HEK293T (cell line): ENCODE data around the gene NRP2.

Experiments used
- CTBP1 ChIP-seq: fragments of 450-650 bp; IDR thresholded peaks from 2 replicates; pipeline ENCODE4 v1.6.1; 2016; ENCODE audit warnings: borderline replicate concordance
- ELF4 ChIP-seq: fragments of 450-650 bp; IDR thresholded peaks from 2 replicates; pipeline ENCODE4 v1.6.1; 2017; ENCODE audit warnings: antibody characterized with exemption
- FOXA1 ChIP-seq: fragments of 450-650 bp; IDR thresholded peaks from 2 replicates; pipeline ENCODE4 v1.6.1; 2016; ENCODE audit warnings: mild to moderate bottlenecking
- FOXM1 ChIP-seq: fragments of 450-650 bp; IDR thresholded peaks from 2 replicates; pipeline ENCODE4 v1.6.1; 2017; ENCODE audit warnings: mild to moderate bottlenecking, borderline replicate concordance
- HDGF ChIP-seq: fragments of 450-650 bp; IDR thresholded peaks from 2 replicates; pipeline ENCODE4 v1.6.1; 2017; ENCODE audit warnings: antibody characterized with exemption, borderline replicate concordance
- LEF1 ChIP-seq: fragments of 450-650 bp; IDR thresholded peaks from 2 replicates; pipeline ENCODE4 v1.6.1; 2017; ENCODE audit warnings: mild to moderate bottlenecking, borderline replicate concordance
- NFRKB ChIP-seq: fragments of 450-650 bp; IDR thresholded peaks from 2 replicates; pipeline ENCODE4 v1.6.1; 2016; ENCODE audit warnings: mild to moderate bottlenecking, moderate library complexity
- SUZ12 ChIP-seq: fragments of 450-650 bp; IDR thresholded peaks from 2 replicates; pipeline ENCODE4 v1.6.1; 2016; ENCODE audit warnings: mild to moderate bottlenecking
- ZNF384 ChIP-seq: fragments of 450-650 bp; IDR thresholded peaks from 2 replicates; pipeline ENCODE4 v1.6.1; 2016
- TF ChIP-seq, protein P1 (sequence below): fragments of 450-650 bp; IDR thresholded peaks from 2 replicates; pipeline ENCODE4 v1.6.1; 2016

DNA sequence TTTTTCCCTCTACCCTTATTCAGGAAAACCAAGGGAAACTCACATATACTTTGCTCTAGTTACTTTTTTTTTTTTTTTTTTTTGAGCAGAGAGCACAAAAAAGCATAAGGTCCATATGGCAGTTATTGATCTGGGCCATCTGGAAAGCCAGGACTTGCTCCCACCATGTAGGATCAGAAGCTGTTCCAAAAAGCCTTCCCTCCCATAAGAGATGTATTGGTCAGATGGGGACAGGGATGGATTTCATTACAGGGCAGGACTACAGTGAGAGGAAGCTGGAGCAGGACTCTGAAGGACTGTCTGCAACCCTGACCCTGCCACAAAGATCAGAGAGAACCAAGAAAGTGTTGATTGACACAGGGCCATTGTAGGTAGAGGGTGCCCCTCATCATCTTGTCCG, 57.3 kb downstream of the NRP2 start:
- TF ChIP-seq CTBP1 (no peak), FOXA1 (no peak), FOXM1 (no peak), HDGF (no peak), ZNF384 (no peak), NFRKB (no peak), SUZ12 (no peak), ELF4 (no peak), LEF1 (no peak)
- TF ChIP-seq, protein P1, sequence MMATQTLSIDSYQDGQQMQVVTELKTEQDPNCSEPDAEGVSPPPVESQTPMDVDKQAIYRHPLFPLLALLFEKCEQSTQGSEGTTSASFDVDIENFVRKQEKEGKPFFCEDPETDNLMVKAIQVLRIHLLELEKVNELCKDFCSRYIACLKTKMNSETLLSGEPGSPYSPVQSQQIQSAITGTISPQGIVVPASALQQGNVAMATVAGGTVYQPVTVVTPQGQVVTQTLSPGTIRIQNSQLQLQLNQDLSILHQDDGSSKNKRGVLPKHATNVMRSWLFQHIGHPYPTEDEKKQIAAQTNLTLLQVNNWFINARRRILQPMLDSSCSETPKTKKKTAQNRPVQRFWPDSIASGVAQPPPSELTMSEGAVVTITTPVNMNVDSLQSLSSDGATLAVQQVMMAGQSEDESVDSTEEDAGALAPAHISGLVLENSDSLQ = no peak
